HG03378 (cell line): Measurements from ENCODE around the gene ADRA1B.

Source experiments
- ATAC-seq: cut with Tn5 transposase; IDR thresholded peaks from one replicate; pipeline ENCODE4 v1.9.1; 2021; ENCODE audit warnings: mild to moderate bottlenecking, moderate library complexity; ENCODE audit not compliant: unreplicated experiment

ADRA1B gene

GRCh38 chr5:159901308-159901707 lies 15.0 kb upstream of the ADRA1B start:
- ATAC-seq: no peak

- ATAC-seq: no peak
Observed at GRCh38 chr5:159901772-159902171, 14.5 kb upstream of the ADRA1B start.

- ATAC-seq: no peak
Observed at GRCh38 chr5:159902444-159903121, 13.7 kb upstream of the ADRA1B start.

- no peak for ATAC-seq
Observed at GRCh38 chr5:159903131-159903530, 13.2 kb upstream of the ADRA1B start.

- no peak for ATAC-seq
Observed at GRCh38 chr5:159904874-159905273, 11.4 kb upstream of the ADRA1B start.

GRCh38 chr5:159905496-159905895 lies 10.8 kb upstream of the ADRA1B start:
- no peak for ATAC-seq

GRCh38 chr5:159906463-159906862 lies 9.8 kb upstream of the ADRA1B start:
- ATAC-seq: no peak

- no peak for ATAC-seq
Observed at GRCh38 chr5:159906943-159907342, 9.3 kb upstream of the ADRA1B start.

GRCh38 chr5:159907689-159908590 lies 8.3 kb upstream of the ADRA1B start:
- no peak for ATAC-seq

GRCh38 chr5:159908591-159908940 lies 7.7 kb upstream of the ADRA1B start:
- no peak for ATAC-seq

- ATAC-seq: no peak
Observed at GRCh38 chr5:159909126-159909525, 7.2 kb upstream of the ADRA1B start.

- ATAC-seq: no peak
Observed at GRCh38 chr5:159910207-159910842, 6.0 kb upstream of the ADRA1B start.

- ATAC-seq: no peak
Observed at GRCh38 chr5:159910843-159911229, 5.4 kb upstream of the ADRA1B start.

GRCh38 chr5:159911349-159911748 lies 4.9 kb upstream of the ADRA1B start:
- ATAC-seq: no peak

GRCh38 chr5:159912033-159912800 lies 4.1 kb upstream of the ADRA1B start:
- ATAC-seq: no peak

GRCh38 chr5:159913048-159913447 lies 3.2 kb upstream of the ADRA1B start:
- ATAC-seq: no peak

- no peak for ATAC-seq
Observed at GRCh38 chr5:159913501-159913900, 2.8 kb upstream of the ADRA1B start.

- ATAC-seq: no peak
Observed at GRCh38 chr5:159916841-159917761, 819 bp downstream of the ADRA1B start.

- no peak for ATAC-seq
Observed at GRCh38 chr5:159917994-159918393, 1.7 kb downstream of the ADRA1B start.

- ATAC-seq: no peak
Observed at GRCh38 chr5:159921721-159922120, 5.4 kb downstream of the ADRA1B start.
